Right lobe of liver (tissue), 6 donors: ENCODE results near the gene FBLN1. TPM values are rescaled to one million over a fixed set of nuclear protein-coding genes. Genes with fewer than 3 reads are reported as not detected.
A peak's percentile ranks its signal among the peaks of the same experiment; 100 is the strongest.
"Not testable (repeated sequence)": the region's sequence is repeated elsewhere in the genome, so short reads cannot be mapped to it uniquely, and the experiment has no call there.

Experiments
- ATAC-seq, 4 donors: fragments of 200-7000 bp; cut with Tn5 transposase; one replicate each; pipeline ENCODE4 v1.9.1; 2020; ENCODE audit warnings: mild to moderate bottlenecking in 4 of 4, moderate library complexity in 4 of 4
- DNase-seq, 3 donors: peaks; one replicate each; pipeline ENCODE4 v3.0.0-alpha.2; 2020
- H3K27ac ChIP-seq, 3 donors: fragments of 200-600 bp; one replicate each; pipeline ENCODE4 v1.8.0; 2022
- H3K27me3 ChIP-seq, 2 donors: fragments of 200-600 bp; one replicate each; pipeline ENCODE4 v1.8.0; 2022
- H3K36me3 ChIP-seq, 4 donors: fragments of 200-600 bp; sonication (generic) in 1 of 4; one replicate each; pipeline versions ENCODE4 v1.5.1 to v1.8.0; 2017 to 2022; ENCODE audit warnings: control low read depth in 1 of 4
- H3K4me1 ChIP-seq, 4 donors: fragments of 200-600 bp; sonication (generic) in 1 of 4; one replicate each; pipeline versions ENCODE4 v1.5.1 to v1.8.0; 2017 to 2022; ENCODE audit warnings: control low read depth in 1 of 4
- H3K4me3 ChIP-seq, 3 donors: fragments of 200-600 bp; one replicate each; pipeline ENCODE4 v1.8.0; 2022
- H3K9me3 ChIP-seq, 4 donors: fragments of 200-600 bp; sonication (generic) in 1 of 4; one replicate each; pipeline versions ENCODE4 v1.5.1 to v1.8.0; 2017 to 2022; ENCODE audit warnings: control low read depth in 1 of 4
- CTCF ChIP-seq, 4 donors: fragments of 200-600 bp in 3 of 4; fragments of 450-650 bp in 1 of 4; IDR thresholded peaks; one replicate each; pipeline versions ENCODE4 v1.5.1 to v1.8.0; 2016 to 2022; ENCODE audit warnings: antibody characterized with exemption in 4 of 4, mild to moderate bottlenecking in 2 of 4
- POLR2A ChIP-seq: fragments of 450-650 bp; IDR thresholded peaks from one replicate; pipeline ENCODE4 v1.6.1; 2017; ENCODE audit warnings: antibody characterized with exemption, mild to moderate bottlenecking
- WGBS: methylation state at CpG from one replicate; pipeline ENCODE4 v1.1.6; 2018; ENCODE audit warnings: low coverage, low lambda C conversion rate; ENCODE audit not compliant: insufficient coverage; ENCODE audit errors: missing lambda C conversion rate; 5-methylcytosine and 5-hydroxymethylcytosine counted together
- intact Hi-C, 2 donors: fragments of 100-400 bp; cut with DNase I; formaldehyde crosslinking; loops; one replicate each; pipeline versions ENCODE4 v1.11.2 to v1.14.1; 2022
- total RNA-seq, 6 experiments: library from RNA; depleted of rRNA in 2 of 6; stranded (reverse); fragments of >200 nt in 2 of 6; fragmentation: NEBNext Ultra II Directional in 3 of 6; extraction: Animal tissue kit (Norgen Biotek cat#: 25700) in 3 of 6; gene quantifications; one replicate each; pipeline versions ENCODE4 v1.1.0 to v1.2.4, GENCODE V29; 2016 to 2023
- donor health status: DM: no; HTN: yes; CAD: no.
- donor health status: DM: no; HTN: no; CAD: no.
- donor health status: DM: no; HTN: no; CAD: no.
- donor health status: DM: no; HTN: yes; CAD: no.
- donor health status: DM: no; HTN: yes; CAD: no.

The FBLN1 gene
- total RNA-seq, 6 experiments from 2014 or later, result 1.6 to 6.6 (median 3.4) TPM

DNA sequence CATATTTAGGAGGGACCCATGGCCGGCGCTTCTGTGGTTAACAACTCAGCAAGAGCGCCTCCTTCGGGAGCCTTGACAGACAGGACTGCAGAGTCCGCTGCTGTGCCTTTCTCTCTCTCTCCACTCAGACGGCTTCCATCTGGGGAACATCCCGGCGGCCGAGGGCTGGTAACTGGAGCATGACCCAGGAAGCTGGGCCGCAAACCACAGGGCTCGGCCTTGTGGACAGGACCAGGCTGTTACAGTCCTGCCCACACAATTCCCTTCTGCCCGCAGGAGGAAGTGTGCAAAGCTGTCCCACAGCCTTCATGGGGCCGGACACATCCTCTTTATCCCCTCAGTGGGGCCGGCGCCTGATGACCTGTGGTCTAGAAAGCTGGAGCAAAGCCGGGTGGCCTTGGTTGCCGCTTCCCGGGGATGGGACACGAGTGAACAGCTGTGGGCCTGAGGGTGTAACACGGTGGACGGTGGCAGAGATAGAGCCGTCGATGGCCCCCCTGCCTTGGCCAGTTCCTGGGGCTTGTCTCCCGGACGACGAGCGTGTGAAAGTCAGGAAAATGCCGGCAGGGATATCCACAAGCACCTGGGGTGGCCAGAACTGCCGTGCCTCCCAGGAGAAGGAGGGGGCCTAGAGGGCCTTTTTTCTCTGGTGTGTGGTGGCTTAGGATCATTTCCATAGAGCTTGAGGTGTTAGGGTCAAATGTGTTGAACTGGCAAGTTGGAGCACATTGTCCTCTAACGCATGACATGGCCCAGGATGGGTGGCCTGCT, 50.1 kb downstream of the FBLN1 start:
- no peaks in the 10 kb centered on the region for H3K36me3 ChIP-seq
- H3K27me3 ChIP-seq, result no peaks in the 10 kb centered on the region
- intact Hi-C loops, result loop anchor here (5.0 to 10.0 kb wide), 4 partner anchors 105 to 288 kb away; no protein-coding TSS in a partner anchor
- no peak overlapping the region for H3K27ac ChIP-seq
- 81% methylated on average over 12 of the region's 30 CpGs for WGBS
- TF ChIP-seq CTCF (IDR thresholded peaks at IDR 0.05), result no peak
- no peak for TF ChIP-seq POLR2A
- H3K4me3 ChIP-seq, result no peak overlapping the region
- DNase-seq (peak in 1 of 3 donors; percentile 36), ATAC-seq (peak in 2 of 4 donors; percentile 21 to 22)
- H3K4me1 ChIP-seq, result no peaks in the 10 kb centered on the region
- H3K9me3 ChIP-seq, result no peaks in the 10 kb centered on the region

- no peaks in the 10 kb centered on the region for H3K9me3 ChIP-seq
- no peak overlapping the region for H3K27ac ChIP-seq
- DNase-seq (peak in 2 of 3 donors; percentile 69 to 73), ATAC-seq (peak; percentile 76 to 90 (median 80))
- no peaks in the 10 kb centered on the region for H3K36me3 ChIP-seq
- TF ChIP-seq CTCF (IDR thresholded peaks at IDR 0.05) (peak; percentile 77 to 93 (median 78)), POLR2A (no peak)
- no peak overlapping the region for H3K4me3 ChIP-seq
- no peaks in the 10 kb centered on the region for H3K4me1 ChIP-seq
- intact Hi-C loops, result loop anchor here (5.0 to 10.0 kb wide), 4 partner anchors 106 to 289 kb away; no protein-coding TSS in a partner anchor
- 24% methylated on average over 8 of the region's 23 CpGs for WGBS
- H3K27me3 ChIP-seq, result no peaks in the 10 kb centered on the region
These were observed 50.8 kb downstream of the FBLN1 start for GRCh38 chr22:45553351-45554039.

DNA sequence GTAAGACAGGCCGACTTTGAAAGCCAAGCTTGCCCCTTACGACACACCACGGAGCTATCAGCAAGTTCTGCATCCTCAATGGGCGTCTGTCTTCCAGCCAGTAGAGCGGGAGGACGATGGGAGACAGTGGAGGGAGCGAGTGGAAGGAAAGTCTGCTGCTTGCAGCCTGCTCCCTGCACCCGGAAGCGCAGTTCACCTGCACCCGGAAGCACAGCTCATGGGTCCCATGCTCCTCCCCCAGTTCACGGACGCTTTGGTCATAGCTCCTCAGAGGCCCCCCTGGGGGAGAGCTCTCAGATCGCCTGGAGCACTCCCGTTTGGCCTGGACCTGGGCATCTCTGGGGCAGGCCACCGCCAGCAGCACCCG, 51.3 kb downstream of the FBLN1 start:
- Histone ChIP-seq H3K9me3 (no peaks in the 10 kb centered on the region), H3K36me3 (no peaks in the 10 kb centered on the region), H3K4me3 (no peak overlapping the region), H3K4me1 (no peaks in the 10 kb centered on the region), H3K27ac (no peak overlapping the region), H3K27me3 (no peaks in the 10 kb centered on the region)
- ATAC-seq (peak; percentile 4 to 15 (median 12)), DNase-seq (no peak)
- 7% methylated on average over 4 of the region's 16 CpGs for WGBS
- intact Hi-C loops, result loop anchor here (5.0 to 10.0 kb wide), 4 partner anchors 107 to 289 kb away; no protein-coding TSS in a partner anchor
- no peak for TF ChIP-seq POLR2A
- peak in 1 of 4 donors; percentile 19 for TF ChIP-seq CTCF (IDR thresholded peaks at IDR 0.05)

GRCh38 chr22:45554861-45555260, 52.2 kb downstream of the FBLN1 start:
- H3K9me3 ChIP-seq, result no peaks in the 10 kb centered on the region
- H3K4me3 ChIP-seq, result no peak overlapping the region
- H3K4me1 ChIP-seq, result no peaks in the 10 kb centered on the region
- H3K27me3 ChIP-seq, result no peaks in the 10 kb centered on the region
- no peak for DNase-seq
- TF ChIP-seq CTCF (IDR thresholded peaks at IDR 0.05), result no peak
- TF ChIP-seq POLR2A, result no peak
- no peaks in the 10 kb centered on the region for H3K36me3 ChIP-seq
- intact Hi-C loops, result loop anchor here (5.0 to 10.0 kb wide), 4 partner anchors 108 to 290 kb away; no protein-coding TSS in a partner anchor
- H3K27ac ChIP-seq, result no peak overlapping the region
- ATAC-seq, result no peak
- WGBS, result 62% methylated on average over 10 of the region's 19 CpGs

DNA sequence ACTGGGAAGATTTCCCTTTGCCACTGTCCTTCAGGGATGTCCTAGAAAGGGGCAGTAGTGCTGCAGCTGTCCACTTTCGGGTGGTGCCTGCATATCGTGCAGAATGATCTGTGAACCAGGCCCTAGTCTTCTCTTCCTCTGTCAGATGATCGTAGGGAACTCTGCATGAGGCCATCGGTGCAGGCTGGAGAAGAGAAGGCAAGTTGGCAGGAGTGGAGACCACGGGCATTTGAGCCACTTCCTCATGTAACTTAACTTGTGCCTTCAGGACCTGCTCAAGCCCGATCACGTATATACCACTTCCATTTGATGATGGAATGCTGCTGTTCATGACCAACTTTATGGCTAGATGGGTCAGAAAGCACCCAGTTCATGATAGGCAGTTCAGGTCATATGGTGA, 55.2 kb downstream of the FBLN1 start:
- not testable (repeated sequence) for H3K27me3 ChIP-seq, ATAC-seq, DNase-seq, H3K27ac ChIP-seq, H3K36me3 ChIP-seq, H3K9me3 ChIP-seq, H3K4me1 ChIP-seq, H3K4me3 ChIP-seq
- intact Hi-C loops, result loop anchor here (10.0 kb wide), 2 partner anchors 283 to 293 kb away; no protein-coding TSS in a partner anchor
- WGBS, result 70% methylated on average over 3 of the region's 7 CpGs

GRCh38 chr22:45560092-45560491, 57.4 kb downstream of the FBLN1 start:
- WGBS, result 67% methylated on average over 3 of the region's 3 CpGs
- DNase-seq, H3K36me3 ChIP-seq, H3K27me3 ChIP-seq, H3K9me3 ChIP-seq, ATAC-seq, H3K4me1 ChIP-seq, H3K27ac ChIP-seq, H3K4me3 ChIP-seq, intact Hi-C loops: not testable (repeated sequence)

- ATAC-seq, result not testable (repeated sequence)
These were observed 58.1 kb downstream of the FBLN1 start for GRCh38 chr22:45560761-45561160.

More at GRCh38 chr22:45560761-45561160, 58.1 kb downstream of the FBLN1 start:
- 88% methylated on average over 4 of the region's 4 CpGs for WGBS
- H3K4me3 ChIP-seq, H3K9me3 ChIP-seq, H3K4me1 ChIP-seq, H3K27ac ChIP-seq, H3K27me3 ChIP-seq, intact Hi-C loops, H3K36me3 ChIP-seq: not testable (repeated sequence)
- peak in 1 of 3 donors; percentile 1 for DNase-seq
